ENCODE measurements around the gene ZNF853. TPM values are rescaled to one million over a fixed set of nuclear protein-coding genes. Genes with fewer than 3 reads are reported as not detected.
"Not testable (repeated sequence)": the region's sequence is repeated elsewhere in the genome, so short reads cannot be mapped to it uniquely, and the experiment has no call there.

ZNF853 gene
- total RNA-seq, 1 donor from 2014 or later, result 4.9 TPM

DNA sequence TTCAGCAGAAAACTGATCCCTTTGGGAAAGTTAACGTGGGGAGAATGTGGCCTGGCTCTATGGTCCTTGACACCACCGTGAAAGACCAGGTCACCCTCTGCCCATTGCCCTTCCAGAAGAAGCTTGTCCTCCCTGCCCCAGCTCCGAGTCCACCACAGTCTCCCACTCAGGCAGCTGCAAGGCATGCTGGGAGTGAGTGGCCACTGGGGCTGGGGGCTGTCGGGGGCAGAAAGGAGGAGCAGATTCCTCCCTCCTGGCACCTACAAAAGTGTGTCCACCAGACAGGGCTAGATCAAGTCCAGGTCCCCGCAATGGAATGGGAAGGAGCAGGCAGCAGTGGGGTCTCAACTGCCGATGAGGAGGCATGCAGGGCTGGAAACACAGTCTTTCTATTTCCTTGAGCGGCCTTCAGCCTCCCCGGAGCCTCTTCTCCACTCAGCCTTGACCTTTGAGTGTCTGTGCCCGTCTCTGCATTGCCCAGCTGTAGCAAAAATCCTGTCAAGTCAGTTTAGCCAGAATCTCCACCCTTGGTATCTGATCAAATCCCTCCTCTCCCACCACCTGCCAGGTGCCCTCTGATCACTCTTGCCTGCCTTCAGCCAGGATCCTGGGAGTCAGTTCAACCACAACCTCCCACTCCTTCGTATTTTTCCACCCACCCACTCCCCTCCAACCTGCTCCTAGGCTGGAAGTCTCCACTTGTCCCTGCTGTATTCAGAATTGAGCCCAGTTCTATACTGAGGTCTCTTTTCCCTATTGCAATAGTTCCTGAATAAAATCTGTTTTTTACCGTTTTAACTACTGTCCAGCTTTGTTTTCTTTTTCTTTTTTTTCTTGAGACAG, 14.8 kb downstream of the ZNF853 start:
- no peak for FAIRE-seq
- TF ChIP-seq CTCF (IDR thresholded peaks at IDR 0.05; ENCODE audit: insufficient read depth, low read depth, low read length) (no peak), EZH2 (IDR thresholded peaks at IDR 0.05; ENCODE audit: insufficient read depth, low read length) (no peak)
- H3K27ac Mint-ChIP-seq (ENCODE audit: unreplicated experiment), result no peak overlapping the region

GRCh38 chr7:6631605-6632004, 16.2 kb downstream of the ZNF853 start:
- Mint-ChIP-seq H3K27me3 (ENCODE audit: low read depth, unreplicated experiment) (peaks cover 3% of the 10 kb centered on the region), H3K9me3 (ENCODE audit: unreplicated experiment) (no peaks in the 10 kb centered on the region), H3K4me3 (ENCODE audit: unreplicated experiment) (no peak overlapping the region), H3K27ac (ENCODE audit: unreplicated experiment) (no peak overlapping the region), H3K4me1 (ENCODE audit: low read depth, unreplicated experiment) (no peaks in the 10 kb centered on the region), H3K36me3 (ENCODE audit: low read depth, unreplicated experiment) (peaks cover 1% of the 10 kb centered on the region)
- FAIRE-seq (no peak), DNase-seq (ENCODE audit: low read depth) (no peak)
- no peaks in the 10 kb centered on the region for H3K9me3 ChIP-seq (ENCODE audit: insufficient read depth, low read depth, low read length)
- no peak overlapping the region for H3K9ac ChIP-seq (ENCODE audit: low read length)
- no peak overlapping the region for H3K4me2 ChIP-seq (ENCODE audit: low read length)
- H3K27ac ChIP-seq (ENCODE audit: low read depth, low read length), result no peak overlapping the region
- H3K4me3 ChIP-seq (ENCODE audit: insufficient read depth, low read depth, low read length), result no peak overlapping the region
- no peak overlapping the region for H2AFZ ChIP-seq (ENCODE audit: low read depth, low read length)
- TF ChIP-seq EZH2 (IDR thresholded peaks at IDR 0.05; ENCODE audit: insufficient read depth, low read length) (no peak), CTCF (IDR thresholded peaks at IDR 0.05; ENCODE audit: insufficient read depth, low read depth, low read length) (no peak)
- no peaks in the 10 kb centered on the region for H4K20me1 ChIP-seq (ENCODE audit: insufficient read depth, low read length)
- no peaks in the 10 kb centered on the region for H3K27me3 ChIP-seq (ENCODE audit: insufficient read depth, low read length)
- no peaks in the 10 kb centered on the region for H3K4me1 ChIP-seq (ENCODE audit: insufficient read depth, low read length)
- no peaks in the 10 kb centered on the region for H3K36me3 ChIP-seq (ENCODE audit: insufficient read depth, low read length)
- peaks cover 2% of the 10 kb centered on the region for H3K79me2 ChIP-seq (ENCODE audit: insufficient read depth, low read length)

More for the DNA sequence above, 14.8 kb downstream of the ZNF853 start:
- no peaks in the 10 kb centered on the region for H3K9me3 ChIP-seq (ENCODE audit: insufficient read depth, low read depth, low read length)
- no peaks in the 10 kb centered on the region for H3K9me3 Mint-ChIP-seq (ENCODE audit: unreplicated experiment)
- no peak overlapping the region for H3K4me3 Mint-ChIP-seq (ENCODE audit: unreplicated experiment)
- no peak overlapping the region for H3K9ac ChIP-seq (ENCODE audit: low read length)
- no peaks in the 10 kb centered on the region for H3K27me3 ChIP-seq (ENCODE audit: insufficient read depth, low read length)
- no peaks in the 10 kb centered on the region for H3K4me1 Mint-ChIP-seq (ENCODE audit: low read depth, unreplicated experiment)
- no peaks in the 10 kb centered on the region for H3K79me2 ChIP-seq (ENCODE audit: insufficient read depth, low read length)
- H3K36me3 ChIP-seq (ENCODE audit: insufficient read depth, low read length), result no peaks in the 10 kb centered on the region
- H3K4me3 ChIP-seq (ENCODE audit: insufficient read depth, low read depth, low read length), result no peak overlapping the region
- H4K20me1 ChIP-seq (ENCODE audit: insufficient read depth, low read length), result no peaks in the 10 kb centered on the region
- DNase-seq (ENCODE audit: low read depth), result no peak
- peaks cover 3% of the 10 kb centered on the region for H3K27me3 Mint-ChIP-seq (ENCODE audit: low read depth, unreplicated experiment)
- no peak overlapping the region for H2AFZ ChIP-seq (ENCODE audit: low read depth, low read length)
- no peak overlapping the region for H3K27ac ChIP-seq (ENCODE audit: low read depth, low read length)
- peaks cover 1% of the 10 kb centered on the region for H3K36me3 Mint-ChIP-seq (ENCODE audit: low read depth, unreplicated experiment)
- H3K4me1 ChIP-seq (ENCODE audit: insufficient read depth, low read length), result no peaks in the 10 kb centered on the region
- no peak overlapping the region for H3K4me2 ChIP-seq (ENCODE audit: low read length)

DNA sequence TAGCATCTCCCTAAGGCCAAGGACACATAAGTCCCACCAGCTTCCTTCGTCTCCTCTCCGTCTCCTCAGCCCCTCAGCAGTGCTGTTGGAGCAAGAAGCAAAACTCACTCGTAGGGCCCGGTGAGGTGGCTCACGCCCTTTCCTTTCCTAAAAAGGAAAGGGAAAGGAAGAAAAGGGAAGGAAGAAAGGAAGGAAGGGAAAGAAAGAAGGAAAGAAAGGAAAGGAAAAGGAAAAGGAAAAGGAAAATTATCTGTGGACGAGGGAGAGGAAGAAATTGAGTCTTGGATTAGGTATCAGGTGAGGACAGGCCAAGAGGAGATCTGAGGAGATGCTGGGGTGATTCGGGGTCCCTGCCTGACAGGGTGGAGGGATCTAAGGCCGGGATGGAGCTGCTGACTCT, 18.6 kb downstream of the ZNF853 start:
- no peak for DNase-seq (ENCODE audit: low read depth)
- no peak for FAIRE-seq
- Mint-ChIP-seq H3K36me3 (ENCODE audit: low read depth, unreplicated experiment) (peaks cover 5% of the 10 kb centered on the region), H3K4me1 (ENCODE audit: low read depth, unreplicated experiment) (peaks cover 6% of the 10 kb centered on the region), H3K27me3 (ENCODE audit: low read depth, unreplicated experiment) (peaks cover 3% of the 10 kb centered on the region), H3K9me3 (ENCODE audit: unreplicated experiment) (no peaks in the 10 kb centered on the region), H3K27ac (ENCODE audit: unreplicated experiment) (no peak overlapping the region), H3K4me3 (ENCODE audit: unreplicated experiment) (no peak overlapping the region)
- H3K9ac ChIP-seq (ENCODE audit: low read length), result no peak overlapping the region
- H3K4me1 ChIP-seq (ENCODE audit: insufficient read depth, low read length), result peaks cover 11% of the 10 kb centered on the region
- H3K4me2 ChIP-seq (ENCODE audit: low read length), result no peak overlapping the region
- H3K9me3 ChIP-seq (ENCODE audit: insufficient read depth, low read depth, low read length), result no peaks in the 10 kb centered on the region
- no peaks in the 10 kb centered on the region for H3K27me3 ChIP-seq (ENCODE audit: insufficient read depth, low read length)
- peaks cover 23% of the 10 kb centered on the region for H3K79me2 ChIP-seq (ENCODE audit: insufficient read depth, low read length)
- H4K20me1 ChIP-seq (ENCODE audit: insufficient read depth, low read length), result peaks cover 9% of the 10 kb centered on the region
- TF ChIP-seq EZH2 (IDR thresholded peaks at IDR 0.05; ENCODE audit: insufficient read depth, low read length) (no peak), CTCF (IDR thresholded peaks at IDR 0.05; ENCODE audit: insufficient read depth, low read depth, low read length) (no peak)
- no peaks in the 10 kb centered on the region for H3K36me3 ChIP-seq (ENCODE audit: insufficient read depth, low read length)
- no peak overlapping the region for H3K27ac ChIP-seq (ENCODE audit: low read depth, low read length)
- H2AFZ ChIP-seq (ENCODE audit: low read depth, low read length), result no peak overlapping the region
- no peak overlapping the region for H3K4me3 ChIP-seq (ENCODE audit: insufficient read depth, low read depth, low read length)

GRCh38 chr7:6634971-6635370, 19.6 kb downstream of the ZNF853 start:
- H3K4me1 Mint-ChIP-seq (ENCODE audit: low read depth, unreplicated experiment); H2AFZ ChIP-seq (ENCODE audit: low read depth, low read length); FAIRE-seq; H3K27me3 ChIP-seq (ENCODE audit: insufficient read depth, low read length); H3K27me3 Mint-ChIP-seq (ENCODE audit: low read depth, unreplicated experiment); H3K9me3 ChIP-seq (ENCODE audit: insufficient read depth, low read depth, low read length); H3K27ac Mint-ChIP-seq (ENCODE audit: unreplicated experiment); H3K4me3 ChIP-seq (ENCODE audit: insufficient read depth, low read depth, low read length); H3K4me2 ChIP-seq (ENCODE audit: low read length); H3K9ac ChIP-seq (ENCODE audit: low read length); H3K36me3 ChIP-seq (ENCODE audit: insufficient read depth, low read length); H3K9me3 Mint-ChIP-seq (ENCODE audit: unreplicated experiment); H3K27ac ChIP-seq (ENCODE audit: low read depth, low read length); DNase-seq (ENCODE audit: low read depth): not testable (repeated sequence)
- peaks cover 33% of the 10 kb centered on the region for H3K79me2 ChIP-seq (ENCODE audit: insufficient read depth, low read length)
- peaks cover 18% of the 10 kb centered on the region for H4K20me1 ChIP-seq (ENCODE audit: insufficient read depth, low read length)
- Mint-ChIP-seq H3K4me3 (ENCODE audit: unreplicated experiment) (peak overlapping the region; percentile 74), H3K36me3 (ENCODE audit: low read depth, unreplicated experiment) (peaks cover 12% of the 10 kb centered on the region)
- H3K4me1 ChIP-seq (ENCODE audit: insufficient read depth, low read length), result peaks cover 11% of the 10 kb centered on the region

Measured in astrocyte (in vitro differentiated cells and primary cell).